GM19238 (cell line): ENCODE results near the gene CCND2.

Experiments
- DNase-seq: peaks from one replicate; pipeline ENCODE4 v3.0.0; 2011; ENCODE audit warnings: low spot score; ENCODE audit not compliant: insufficient read length

Gene CCND2

DNA sequence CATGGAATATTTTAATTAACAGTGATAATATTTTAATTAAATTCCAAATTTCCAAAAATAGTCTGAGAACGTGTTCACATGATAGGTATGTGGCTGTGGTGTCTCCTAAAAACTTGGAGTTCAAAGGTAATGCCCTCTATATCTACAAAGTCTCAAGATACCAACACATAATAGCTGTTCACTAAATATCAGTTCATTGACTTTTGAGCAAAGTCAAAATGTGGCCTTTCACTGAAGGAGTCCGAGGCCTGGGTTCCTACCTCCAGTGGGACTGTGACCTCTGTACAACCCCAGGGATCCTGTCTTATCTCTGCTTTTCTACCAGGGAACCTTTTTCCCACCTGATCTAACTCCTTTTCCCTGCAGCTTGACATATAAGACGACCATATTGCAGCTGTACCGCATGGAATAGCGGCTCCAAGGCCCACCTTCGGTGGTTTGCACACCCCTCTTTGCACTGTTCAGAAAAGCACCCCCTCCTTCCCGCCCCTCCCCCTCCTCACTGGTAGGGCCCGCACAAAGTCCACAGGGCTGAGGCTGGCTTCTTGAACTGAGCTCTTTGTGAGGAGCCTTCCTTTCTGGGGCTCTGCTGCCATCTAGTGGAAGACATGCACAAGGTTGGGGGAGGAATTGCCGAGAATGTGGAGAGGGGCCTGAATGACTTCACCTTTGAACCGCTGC lies 3.1 kb downstream of the CCND2 start:
- DNase-seq, result peak; percentile 71

GRCh38 chr12:4277205-4277543 lies 3.6 kb downstream of the CCND2 start:
- DNase-seq, result no peak

DNA sequence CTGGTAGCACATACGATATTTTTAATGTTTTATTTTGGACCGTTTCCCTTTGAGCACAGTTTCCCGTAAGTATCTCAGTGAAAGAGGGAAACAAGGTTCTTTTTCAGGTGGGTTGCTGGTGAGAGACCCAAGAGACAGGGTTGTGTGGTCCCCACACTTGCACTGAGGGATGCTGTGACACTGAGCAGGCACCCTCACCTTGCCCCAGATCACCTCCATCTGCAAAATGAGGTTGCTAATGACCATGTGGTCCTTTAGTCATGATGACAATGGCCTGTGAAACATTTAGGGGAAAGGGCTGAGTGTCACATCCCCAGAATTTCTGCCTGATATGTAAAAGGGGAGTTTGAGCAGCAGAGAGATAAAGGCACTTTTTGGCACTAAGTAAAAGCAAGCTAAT lies 4.3 kb downstream of the CCND2 start:
- DNase-seq, result no peak

GRCh38 chr12:4278329-4279197 lies 5.0 kb downstream of the CCND2 start:
- DNase-seq, result no peak

GRCh38 chr12:4279198-4279690 lies 5.7 kb downstream of the CCND2 start:
- DNase-seq, result no peak

DNA sequence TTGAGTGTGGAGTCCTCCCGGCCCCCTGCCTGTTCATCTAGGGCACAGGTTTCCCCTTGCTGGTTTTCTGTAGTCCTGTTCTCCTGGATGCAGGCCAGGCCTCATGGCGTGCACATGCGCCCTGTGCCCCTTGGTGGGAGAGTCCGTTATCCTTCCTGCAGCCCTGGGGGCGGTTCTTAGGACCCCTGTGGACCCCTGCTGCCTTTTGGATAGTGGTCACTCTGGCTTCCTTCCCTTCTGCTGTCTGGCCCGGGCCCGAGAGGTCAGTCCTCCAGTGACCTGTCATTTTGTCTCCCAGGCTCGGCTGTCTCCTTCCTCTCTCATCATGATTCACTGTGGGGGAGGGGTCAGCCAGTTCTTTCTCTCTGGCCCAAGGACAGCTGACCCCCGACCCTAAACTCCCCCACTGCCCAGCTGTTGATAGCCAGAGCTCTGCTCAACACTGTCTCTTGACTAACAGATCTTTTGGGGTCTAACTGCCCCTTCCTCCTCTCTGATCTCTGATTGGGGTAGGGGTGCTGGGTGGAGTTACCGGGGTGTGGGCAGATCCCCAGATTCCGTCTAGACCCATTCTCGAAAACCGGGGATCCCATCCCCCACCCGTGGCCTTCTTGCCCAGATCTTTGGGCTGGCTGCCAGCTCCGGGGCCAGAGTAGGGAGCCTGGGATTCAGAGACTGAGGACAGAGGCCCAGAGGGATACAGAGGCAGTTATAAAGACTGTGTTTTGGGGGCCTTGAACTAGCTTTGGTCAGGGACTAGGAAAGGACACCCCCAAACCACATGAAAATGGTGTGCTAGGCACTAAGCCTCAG lies 7.0 kb downstream of the CCND2 start:
- DNase-seq, result no peak

GRCh38 chr12:4281173-4281654 lies 7.7 kb downstream of the CCND2 start:
- DNase-seq, result no peak

DNA sequence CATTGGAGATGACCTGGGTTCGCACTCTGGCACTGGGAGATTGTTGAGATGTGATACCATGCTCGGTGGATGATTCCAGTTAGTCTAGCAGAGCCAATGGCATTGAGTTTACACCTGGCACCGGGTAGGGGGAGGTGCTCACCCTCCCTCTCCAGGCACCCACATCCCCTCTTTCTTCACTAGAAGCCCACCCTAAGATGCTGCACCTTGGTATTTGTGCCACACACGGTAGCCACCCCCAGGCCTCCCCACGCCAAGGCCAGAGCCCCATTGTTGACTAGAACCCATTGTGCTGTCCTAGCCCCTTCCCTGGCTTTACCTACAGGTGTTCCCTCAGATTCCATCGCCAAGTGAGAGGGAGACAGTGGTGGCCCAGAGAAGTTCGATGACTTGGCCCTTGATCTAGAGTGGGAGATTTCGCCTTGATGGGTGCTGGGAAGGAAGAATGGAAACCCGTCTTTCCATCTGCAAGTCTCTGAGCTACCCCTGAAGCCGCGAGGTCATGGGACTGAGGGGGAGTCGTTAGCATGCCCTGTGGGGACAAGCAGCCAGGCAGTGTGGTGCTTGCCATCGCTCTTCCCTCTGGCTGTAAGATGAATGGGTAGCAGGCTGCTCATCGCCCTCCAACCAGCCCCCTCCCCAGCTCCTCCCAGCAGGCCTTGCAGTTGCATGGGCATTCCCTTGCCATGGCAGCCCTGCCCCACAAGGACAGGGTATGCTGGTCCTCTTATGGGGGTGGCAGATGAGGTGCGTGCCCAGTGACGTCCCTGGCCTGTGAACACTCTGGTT lies 8.7 kb downstream of the CCND2 start:
- DNase-seq, result no peak

DNA sequence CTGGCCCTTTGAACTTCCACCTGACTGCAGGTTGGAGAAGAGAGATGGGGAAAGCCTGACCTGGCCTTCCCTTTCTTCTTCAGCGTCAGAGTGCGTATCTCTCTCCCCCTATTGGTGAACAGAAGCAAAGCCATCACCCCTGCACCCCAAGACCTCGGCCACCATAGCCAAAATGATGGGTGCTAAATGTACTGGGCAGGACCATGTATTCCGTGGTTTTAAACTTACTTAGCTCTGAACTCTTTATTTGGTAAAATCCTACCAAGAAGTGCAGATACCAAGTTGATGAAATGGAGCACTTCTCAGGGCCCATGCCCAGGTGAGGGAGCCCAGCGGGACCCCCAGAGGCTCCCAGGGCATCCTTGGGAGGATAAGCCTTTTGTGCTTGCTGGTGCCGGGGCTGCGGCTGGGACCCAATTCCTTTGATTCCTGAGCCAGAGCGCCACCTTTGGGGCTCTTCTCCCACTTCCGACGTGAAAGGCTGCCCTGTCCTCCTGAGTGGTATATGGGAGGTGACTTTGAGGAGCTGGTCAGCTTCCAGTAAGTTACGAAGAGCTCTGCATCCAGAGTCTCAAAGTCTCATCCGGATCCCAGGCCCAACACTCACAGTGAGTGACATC lies 9.4 kb downstream of the CCND2 start:
- no peak for DNase-seq

- DNase-seq, result no peak
Observed at GRCh38 chr12:4283512-4284255, 10.1 kb downstream of the CCND2 start.

DNA sequence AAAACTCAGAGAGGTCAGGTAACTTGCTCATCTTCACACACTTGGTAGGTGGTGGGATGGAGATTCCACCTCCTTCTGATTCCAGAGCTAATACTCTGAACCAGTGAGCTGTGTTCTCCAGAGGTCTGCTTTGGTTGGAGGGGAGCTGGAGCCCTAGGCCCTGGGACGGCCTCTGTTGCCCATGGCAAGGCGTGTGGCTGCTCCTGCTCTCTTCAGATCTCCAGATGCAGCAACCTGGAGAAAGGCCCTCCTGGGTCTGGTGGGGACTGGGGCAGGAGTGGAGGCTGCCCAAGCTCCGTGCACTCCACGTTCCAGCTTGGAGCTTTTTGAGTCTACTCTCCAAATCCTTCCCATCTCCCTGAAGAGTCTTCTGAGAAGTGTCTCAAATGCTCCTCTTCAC lies 10.7 kb downstream of the CCND2 start:
- no peak for DNase-seq

GRCh38 chr12:4285070-4285469 lies 11.5 kb downstream of the CCND2 start:
- no peak for DNase-seq

DNA sequence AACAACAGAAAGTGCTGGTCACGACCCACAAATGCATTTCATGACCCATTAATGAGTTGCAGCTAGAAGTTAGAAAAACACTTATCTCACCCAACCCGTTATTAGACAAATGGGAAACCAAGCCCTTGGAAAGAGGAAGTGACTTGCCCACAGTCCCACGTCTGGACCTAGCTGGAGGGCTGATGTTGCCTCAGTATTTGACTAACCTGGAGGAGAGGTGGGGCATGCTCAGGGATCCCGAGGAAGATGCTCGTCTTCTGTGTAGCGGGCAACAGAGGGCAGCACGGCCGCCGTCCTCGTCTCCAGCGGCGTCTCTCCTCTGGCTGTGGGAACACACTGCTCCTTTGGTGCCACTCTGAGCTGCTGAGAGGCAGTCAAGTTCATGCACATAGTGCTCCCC lies 12.7 kb downstream of the CCND2 start:
- DNase-seq, result no peak

DNA sequence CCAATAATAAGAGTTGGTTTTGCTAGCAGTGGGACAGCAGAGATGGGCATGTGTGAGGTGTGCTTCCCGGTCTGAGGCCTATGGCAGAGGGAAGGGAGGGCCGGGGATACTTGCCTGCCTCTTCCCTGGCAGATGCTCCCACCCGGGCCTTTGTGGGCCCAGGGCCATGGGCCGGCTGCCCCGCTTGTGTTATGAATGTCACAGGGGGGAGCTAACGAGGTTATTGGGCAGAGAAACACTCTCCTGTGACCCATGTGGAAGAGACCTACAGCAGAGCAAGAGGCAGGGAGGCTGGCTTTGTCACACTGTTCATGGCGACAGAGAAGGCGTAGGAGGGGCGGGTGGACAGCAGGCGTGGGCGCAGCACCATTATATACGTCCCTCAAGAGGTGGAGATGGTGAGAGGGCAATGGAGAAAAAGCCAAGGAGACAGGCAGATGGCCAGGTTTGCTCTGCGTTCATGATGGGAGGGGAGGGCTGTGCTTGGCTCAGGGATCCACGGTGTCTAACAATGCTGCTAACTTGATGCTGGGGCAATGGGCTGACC lies 13.3 kb downstream of the CCND2 start:
- no peak for DNase-seq

DNA sequence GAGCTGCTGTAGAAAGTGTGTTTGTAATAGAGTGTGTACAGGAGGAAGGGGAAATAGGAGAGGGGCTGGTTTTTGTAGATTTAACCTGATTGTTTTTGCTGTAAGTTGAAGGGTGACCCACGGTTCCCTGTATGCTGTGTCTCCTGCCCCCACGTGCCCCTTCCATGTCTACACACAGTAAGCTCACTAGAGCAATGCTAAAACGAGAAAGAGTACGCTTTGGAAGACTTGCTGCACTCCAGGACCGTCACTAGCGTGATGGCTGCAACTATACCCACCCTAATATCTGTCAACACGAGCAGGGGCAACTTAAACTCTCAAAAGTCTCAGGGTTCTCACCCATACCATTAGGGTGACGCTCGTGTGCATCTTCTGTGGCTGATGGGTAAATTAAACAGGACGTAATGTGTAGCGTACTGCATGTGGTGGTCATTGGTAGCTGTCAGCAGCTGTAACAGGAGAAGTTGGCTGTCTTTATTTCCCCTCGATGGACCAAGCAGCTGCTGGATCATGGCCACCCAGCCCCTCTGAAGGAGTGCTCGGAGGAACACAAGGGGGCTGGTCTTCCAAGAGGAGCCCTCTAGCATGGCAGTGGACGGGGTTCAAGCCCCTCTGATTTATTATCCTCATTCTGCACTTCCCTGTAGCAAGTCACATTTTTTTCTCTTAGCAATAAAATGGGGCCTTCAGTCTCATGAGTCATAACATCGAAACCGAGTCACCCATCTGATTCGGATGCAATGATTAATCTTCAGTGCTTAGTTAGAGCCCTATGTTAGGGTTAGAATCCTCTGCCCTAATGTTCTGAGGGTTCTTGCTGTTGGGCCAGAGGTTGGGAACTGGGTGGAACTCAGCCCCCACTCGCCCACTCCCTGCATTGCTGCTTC lies 14.0 kb downstream of the CCND2 start:
- DNase-seq, result no peak

DNA sequence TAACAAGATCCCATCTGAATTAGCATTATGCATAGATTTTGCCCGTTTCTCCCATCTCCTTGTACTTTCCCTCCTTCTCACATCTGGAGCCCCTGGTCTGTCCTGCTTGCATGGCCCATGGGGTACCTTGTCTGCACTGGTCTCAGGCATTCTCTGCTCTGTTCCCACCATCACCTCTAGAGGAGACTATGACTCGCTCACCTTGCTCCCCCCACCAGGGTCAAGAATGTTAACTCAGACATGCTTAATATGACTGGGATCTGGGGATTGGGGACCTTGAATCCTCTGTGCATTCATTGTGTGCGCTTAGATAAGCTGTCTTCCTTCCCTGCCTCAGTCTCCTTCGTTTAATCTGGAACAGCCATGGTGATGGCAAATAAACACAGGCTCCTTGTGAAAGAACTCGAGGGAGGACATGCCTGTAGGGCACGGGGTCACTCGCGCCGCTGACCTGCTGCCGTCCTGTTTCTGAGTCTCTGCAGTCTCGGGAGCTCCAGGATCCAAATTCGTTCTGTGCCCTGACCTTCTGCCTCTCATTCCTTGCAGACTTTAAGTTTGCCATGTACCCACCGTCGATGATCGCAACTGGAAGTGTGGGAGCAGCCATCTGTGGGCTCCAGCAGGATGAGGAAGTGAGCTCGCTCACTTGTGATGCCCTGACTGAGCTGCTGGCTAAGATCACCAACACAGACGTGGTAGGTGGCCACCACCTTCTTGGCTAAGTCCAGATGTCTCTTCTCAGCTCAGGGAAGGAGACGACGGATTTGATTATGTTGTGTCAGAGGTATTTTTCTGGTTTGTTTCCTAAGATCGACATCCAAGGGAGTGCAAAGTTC lies 15.0 kb downstream of the CCND2 start:
- DNase-seq, result no peak

DNA sequence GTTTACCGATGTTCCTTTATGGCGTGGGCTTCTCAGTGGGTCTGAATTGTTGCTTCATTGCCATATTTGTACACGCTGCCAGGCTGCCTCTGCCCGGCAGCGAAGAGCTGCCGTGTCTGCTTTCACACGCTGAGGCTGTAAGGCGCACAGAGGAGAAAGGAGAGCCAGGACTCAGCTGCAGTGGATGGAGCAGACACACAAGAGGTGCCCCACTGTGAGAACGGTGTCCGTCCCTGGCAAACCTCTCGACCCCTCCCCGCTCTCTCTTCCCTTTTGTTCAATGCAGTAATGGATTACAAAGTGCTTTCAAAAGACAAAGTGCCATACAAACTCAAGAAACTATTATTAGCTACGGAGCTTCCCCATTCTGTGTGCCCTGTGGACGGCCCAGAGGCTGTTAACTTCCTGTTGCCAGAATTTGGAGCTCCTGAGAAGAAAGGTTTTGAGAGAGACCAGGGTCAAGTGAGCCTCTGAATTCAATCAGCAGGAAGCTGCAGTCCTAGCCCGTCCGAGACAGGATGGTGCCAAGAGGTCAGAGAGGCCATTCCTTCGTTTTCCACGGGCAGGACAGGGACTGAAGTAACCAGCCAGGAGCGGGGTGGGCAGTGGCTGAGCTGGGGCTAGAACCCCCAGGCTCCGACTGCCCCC lies 15.8 kb downstream of the CCND2 start:
- DNase-seq, result no peak
